HS-27A (cell line): Measurements from ENCODE around the gene TRIM49C.
"Not testable (repeated sequence)": the region's sequence is repeated elsewhere in the genome, so short reads cannot be mapped to it uniquely, and the experiment has no call there.

ENCODE experiments used
- DNase-seq: peaks from one replicate; pipeline ENCODE4 v3.0.0-alpha.2; 2012; ENCODE audit warnings: low read depth, missing footprints

The TRIM49C gene

GRCh38 chr11:90030806-90031205 is at the start of gene TRIM49C:
TRIM49C (plus strand) TSS chr11:90031106; CDS start chr11:90035212, 4,106 bp downstream.
- DNase-seq, result not testable (repeated sequence)

- DNase-seq, result not testable (repeated sequence)
Measured at GRCh38 chr11:90024184-90024583, 6.7 kb upstream of the TRIM49C start.

GRCh38 chr11:90051591-90052209 is 20.8 kb downstream of the TRIM49C start:
- DNase-seq, result not testable (repeated sequence)

- DNase-seq, result not testable (repeated sequence)
Measured at GRCh38 chr11:90052311-90052710, 21.4 kb downstream of the TRIM49C start.

GRCh38 chr11:90053545-90053944 is 22.6 kb downstream of the TRIM49C start:
- not testable (repeated sequence) for DNase-seq

- DNase-seq, result not testable (repeated sequence)
Measured at GRCh38 chr11:90085650-90086049, 54.7 kb downstream of the TRIM49C start, which contains the start of gene UBTFL1. UBTFL1 (plus strand) TSS chr11:90085950; CDS start chr11:90085950, 0 bp downstream.

- not testable (repeated sequence) for DNase-seq
Measured at GRCh38 chr11:90088731-90089130, 57.8 kb downstream of the TRIM49C start.
